Glomerular endothelial cell (primary cell): ENCODE measurements around the gene DAD1. TPM values are rescaled to one million over a fixed set of nuclear protein-coding genes. Genes with fewer than 3 reads are reported as not detected.
"Not testable (repeated sequence)": the region's sequence is repeated elsewhere in the genome, so short reads cannot be mapped to it uniquely, and the experiment has no call there.

Source experiments
- DNase-seq: peaks from one replicate; pipeline ENCODE4 v3.0.0-alpha.2; 2011; ENCODE audit warnings: low read depth, low spot score; ENCODE audit errors: extremely low read depth
- total RNA-seq: library from RNA; depleted of rRNA; stranded (reverse); fragments of >200 nt; gene quantifications from 2 replicates; pipeline ENCODE4 v1.2.3, GENCODE V29; 2015

DAD1 gene
- total RNA-seq, 1 donor from 2014 or later = 455 TPM

DNA sequence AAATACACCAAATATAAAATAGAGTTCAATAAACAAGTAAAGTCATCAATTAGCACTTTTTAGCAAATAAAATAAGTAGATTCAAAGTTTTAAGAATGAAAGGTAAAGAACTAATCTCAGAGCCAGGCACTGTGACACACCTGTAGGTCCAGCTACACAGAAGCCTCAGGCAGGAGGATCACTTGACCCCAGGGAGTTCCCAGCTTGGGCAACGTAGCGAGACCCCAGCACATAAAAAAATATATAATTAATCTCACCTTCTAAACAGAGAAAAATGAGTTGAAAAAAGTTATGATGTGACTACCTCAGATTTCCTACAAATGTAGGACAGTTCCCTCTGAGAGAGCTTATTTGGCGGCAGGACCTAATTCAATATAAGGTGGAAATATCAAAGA is 19.3 kb downstream of the DAD1 start:
- no peak for DNase-seq

DNA sequence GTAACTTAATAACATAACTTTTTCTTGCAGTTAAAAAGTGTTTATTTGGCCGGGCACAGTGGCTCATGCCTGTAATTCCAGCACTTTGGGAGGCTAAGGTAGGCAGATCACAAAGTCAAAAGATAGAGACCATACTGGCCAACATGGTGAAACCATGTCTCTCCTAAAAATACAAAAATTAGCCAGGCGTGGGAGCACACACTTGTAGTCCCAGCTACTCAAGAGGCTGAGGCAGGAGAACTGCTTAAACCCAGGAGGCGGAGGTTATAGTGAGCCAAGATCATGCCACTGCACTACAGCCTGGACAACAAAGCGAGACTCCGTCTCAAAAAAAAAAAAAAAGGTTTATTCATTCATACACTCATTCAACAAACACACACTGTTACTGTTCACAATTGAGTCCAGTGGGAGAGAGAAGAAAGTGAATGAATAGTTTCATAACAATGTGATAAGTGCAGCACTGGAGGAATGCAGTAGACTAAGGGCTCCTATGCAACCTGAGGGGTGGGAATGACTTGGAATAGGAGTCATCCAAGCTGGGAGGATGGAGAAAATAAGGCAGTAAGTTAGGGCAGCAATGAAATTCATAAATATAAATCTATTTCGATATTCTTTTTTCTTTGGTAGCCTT is 19.8 kb downstream of the DAD1 start:
- DNase-seq = no peak

DNA sequence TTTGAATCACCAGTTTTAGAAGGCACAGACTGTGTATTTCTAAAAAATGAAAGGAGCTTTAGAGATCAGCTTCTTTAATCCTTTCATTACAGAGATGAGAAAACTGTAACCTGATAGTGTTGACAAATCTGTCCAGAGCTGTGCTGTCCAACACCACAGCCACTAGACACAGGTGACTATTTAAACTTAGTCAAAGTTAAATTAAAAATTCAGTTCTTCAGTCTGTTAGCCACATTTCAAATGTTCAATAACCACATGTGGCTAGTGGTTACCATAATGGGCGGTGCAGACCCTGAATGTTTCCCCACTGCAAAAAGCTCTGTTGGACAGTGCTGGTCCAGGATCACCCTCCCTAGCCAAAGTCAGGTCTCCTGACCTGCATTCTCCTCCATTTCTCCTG is 21.6 kb downstream of the DAD1 start:
- DNase-seq = no peak

DNA sequence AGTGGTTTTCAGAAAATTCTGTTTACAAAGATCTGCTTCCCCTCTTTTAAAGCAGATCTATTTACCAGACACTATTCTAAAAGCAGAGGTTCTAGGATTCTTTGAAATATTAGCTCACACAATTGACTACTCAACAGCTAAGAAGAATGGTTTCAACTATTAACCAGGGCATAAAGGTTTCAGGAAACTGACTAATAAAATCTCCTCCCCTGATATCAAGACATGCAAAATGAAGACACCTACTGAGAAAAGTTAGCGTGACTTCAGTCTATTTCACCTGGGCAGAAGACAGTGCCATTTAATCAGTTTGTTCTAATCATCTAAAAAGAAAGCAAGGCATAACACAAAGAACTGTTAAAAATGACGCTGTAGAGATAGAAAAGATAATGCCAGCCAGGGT is 22.2 kb downstream of the DAD1 start:
- no peak for DNase-seq

DNA sequence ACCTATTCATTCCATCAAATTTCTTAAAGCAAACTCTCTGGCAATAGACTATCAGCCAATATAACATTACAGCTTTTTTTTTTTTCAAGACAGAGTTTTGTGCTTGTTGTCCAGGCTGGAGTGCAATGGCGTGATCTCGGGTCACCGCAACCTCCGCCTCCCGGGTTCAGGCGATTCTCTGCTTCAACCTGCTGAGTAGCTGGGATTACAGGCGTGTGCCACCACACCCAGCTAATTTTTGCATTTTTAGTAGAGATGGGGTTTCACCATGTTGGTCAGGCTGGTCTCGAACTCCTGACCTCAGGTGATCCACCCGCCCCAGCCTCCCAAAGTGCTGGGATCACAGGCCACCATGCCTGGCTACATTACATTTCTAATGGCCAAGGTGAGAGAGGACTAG is 22.8 kb downstream of the DAD1 start:
- not testable (repeated sequence) for DNase-seq

DNA sequence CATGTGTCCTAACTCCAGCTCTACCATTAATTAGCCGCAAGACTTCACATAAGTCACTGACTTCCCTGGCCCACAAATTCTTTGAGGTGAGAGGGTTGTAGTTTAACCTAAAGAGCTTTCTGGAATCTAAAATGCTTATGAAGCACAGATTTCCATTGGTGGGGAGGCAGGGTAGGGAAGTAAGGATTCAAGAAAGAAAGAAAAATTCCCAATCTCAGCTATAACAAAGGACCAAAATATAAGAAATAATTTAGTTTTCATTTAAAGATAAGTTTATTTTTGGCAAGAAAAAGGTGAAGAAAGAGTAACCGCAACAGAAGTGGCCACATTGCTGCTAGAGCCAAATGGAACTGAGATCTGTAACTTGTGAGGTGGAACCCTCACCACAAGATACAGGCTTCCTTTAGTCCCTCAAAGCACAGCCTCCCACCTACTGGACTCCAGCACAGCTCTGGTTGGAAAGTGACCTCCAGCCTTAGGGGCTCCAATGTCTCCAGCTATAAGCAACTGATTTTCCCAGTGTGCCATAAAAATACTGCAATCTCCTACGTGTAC is 23.6 kb downstream of the DAD1 start:
- no peak for DNase-seq

DNA sequence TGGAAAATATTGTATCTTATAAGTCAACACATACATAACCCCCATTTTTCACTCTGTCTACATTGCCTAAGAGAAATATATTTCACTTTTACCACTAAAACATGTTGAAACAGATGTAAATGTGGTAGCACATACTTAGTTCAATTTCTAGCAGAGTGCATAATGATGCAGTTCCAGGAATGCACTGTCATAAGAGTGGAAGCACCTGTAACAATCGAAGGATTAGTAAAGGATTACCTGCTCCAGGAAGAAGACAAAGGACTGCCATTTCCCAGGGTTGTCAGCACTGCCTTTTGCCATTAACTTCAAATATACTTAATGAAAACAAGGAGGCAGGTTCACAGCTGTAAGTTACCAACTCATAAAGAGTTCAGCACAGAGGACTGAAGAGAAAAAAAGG is 24.6 kb downstream of the DAD1 start:
- no peak for DNase-seq

DNA sequence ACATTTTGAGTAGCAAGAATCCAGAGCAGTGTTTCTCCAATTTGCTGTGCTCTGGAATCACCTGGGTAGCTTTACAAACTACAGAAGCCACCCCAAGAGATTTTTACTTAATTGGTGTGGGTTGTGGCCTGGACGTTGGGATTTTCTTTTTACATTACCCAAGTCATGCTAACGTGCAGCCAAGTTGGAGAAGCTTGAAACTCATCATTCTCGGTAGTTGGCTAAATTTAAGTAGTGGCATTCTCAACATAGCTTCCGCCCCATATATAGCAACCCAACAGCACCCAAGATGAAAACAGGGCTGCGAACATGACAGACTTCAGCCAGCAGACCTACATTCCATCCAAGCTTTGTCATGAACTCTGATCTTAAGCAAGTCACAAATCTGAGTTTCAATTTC is 25.0 kb downstream of the DAD1 start:
- DNase-seq = no peak

DNA sequence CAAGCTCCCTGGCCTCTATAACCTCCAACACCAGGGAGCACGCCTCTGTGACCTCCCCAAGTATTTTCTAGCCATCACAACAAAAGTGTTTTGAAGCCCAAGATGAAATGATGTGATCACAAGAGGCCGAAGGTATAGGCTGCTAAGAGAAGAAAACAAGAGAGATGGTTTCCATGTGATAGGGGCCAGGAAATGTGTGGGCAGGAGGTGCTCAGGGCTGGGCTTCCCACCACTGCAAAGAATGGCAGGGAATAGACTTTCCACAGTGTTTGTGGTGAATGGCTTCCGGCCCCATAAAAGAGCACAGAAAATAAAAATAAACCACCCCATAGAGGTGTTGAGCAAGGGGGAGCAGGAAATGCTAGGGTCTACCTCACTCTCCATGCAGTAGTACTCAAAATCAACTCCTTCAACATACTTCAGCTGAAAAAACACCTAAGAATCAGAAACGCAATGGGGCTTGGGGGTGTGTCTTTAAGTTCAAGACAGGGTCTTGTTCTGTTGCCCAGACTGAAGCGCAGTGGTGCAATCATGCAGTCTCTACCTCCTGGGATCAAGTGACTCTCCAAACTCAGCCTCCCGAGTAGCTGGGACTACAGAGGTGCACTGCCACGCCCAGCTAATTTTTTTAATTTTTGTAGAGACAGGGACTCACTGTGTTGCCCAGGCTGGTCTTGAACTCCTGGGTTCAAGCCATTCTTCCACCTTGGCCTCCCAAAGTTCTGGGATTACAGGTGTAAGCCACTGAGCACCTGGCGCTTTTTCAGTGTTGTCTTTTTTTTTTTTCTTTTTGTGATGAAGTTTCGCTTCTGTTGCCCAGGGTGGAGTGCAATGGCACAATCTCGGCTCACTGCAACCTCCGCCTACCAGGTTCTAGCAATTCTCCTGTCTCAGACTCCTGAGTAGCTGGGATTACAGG is 27.1 kb downstream of the DAD1 start:
- DNase-seq = no peak

DNA sequence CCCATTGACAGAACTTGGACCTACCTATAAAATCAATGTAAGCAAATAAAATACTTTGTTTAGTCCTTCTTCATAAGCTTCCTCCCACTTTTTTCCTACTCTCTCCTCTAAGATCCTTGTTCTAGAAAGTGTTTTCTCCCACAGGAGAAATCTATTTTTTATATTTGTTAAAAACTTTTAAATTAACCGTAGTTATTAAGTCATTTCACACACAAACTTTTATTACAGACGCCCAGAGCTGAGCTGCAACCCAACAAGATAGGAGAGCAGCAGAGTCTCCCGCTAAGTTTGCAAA is 27.7 kb downstream of the DAD1 start:
- DNase-seq = no peak

DNA sequence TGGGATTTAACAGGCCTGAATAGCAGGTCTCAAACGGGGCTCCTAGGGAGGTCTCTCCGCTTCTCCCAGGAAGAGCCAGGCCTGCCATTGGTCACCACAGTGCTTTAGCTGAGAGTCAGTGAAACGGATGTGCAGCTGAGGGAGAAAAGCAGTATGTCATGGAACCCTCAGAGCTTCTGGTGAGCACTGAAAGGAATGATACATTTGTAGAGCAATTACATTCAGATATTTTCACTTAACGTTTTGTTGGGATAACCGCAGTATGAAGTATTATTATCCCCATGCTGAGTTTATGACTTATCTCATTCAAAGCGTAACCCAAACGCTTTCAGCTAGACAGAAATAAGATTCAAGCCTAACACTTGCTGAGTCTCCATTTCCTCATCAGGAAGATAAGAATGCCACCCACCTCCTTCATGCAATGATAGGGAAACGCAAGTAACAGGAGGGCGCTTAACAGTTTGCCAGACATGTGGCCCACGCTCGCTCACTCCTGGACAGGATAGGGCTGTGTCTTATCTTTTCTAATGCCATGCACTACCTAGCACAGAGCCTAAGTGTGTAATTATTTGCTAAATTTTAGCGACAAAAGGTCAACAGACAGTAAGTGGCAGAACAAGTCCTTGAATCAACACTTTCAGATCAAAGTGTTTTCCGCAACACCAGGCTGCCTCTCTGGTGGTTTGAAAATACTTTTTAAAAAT is 28.2 kb downstream of the DAD1 start:
- no peak for DNase-seq

DNA sequence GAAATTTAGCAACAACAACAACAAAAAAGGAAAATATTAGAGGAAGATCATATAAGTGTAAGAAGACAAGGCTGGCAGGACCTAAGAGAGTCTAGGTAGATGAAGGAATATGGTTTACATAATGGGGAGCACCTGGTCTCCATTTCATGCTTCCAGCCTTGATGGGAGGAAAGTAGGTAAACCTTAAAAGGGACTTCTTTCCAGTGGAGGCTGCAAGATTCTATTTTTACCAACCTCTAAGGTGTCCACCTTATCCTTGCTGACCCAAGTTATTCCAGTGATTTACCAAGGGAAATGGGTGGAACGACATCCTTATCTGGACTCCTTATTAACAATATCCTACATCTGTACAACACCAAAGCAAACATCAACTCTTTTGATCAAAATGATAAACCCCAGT is 30.0 kb downstream of the DAD1 start:
- no peak for DNase-seq

DNA sequence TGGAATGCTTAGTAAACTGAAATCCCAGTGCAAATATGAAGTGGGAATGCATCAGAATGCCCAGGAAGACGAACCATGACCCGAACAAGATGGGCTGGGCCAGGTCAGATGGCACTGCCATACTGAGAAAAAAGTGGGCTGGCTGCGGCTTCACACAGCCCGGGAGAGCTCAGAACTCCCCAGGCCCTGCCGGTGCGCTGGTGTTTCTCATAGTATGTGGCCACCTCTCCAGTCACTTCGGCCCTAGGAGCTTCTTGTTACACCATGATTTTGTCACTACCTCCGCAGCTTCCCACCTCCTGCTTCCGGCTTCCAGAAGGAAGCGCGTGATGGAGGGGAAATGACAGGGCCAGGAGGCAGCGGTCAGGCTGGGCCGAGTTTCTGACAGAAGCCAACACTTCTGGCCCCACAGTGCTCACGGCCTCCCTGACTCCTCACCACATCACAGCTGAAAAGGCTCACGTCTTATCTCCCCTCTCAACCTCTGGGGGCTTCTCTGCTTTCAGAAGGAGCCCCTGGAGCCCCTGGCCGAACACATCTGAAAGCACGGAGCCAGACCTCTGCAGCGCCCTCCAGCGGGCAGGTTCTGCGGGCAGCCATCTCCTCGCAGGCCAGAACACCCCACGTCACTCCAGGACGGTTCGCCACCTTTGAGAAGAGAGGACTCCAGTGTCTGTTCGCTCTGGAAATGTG is 30.7 kb downstream of the DAD1 start:
- no peak for DNase-seq

DNA sequence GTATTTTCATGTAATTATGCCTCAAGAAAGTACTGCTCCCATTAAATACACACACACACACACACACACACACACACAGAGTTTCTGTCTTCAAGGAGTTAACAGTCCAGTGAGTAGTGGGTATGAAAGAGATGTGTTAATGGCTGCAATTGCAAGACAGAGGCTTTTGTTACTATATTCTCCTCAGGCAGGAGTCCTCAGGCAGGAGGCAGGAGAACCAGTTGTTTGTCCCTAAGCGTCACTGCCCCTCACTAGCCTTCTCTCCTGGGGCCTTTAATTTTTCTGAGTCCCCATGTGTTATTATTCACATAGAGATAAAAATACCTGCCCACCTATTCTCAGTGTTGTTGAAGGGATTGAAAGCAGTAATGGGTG is 31.2 kb downstream of the DAD1 start:
- no peak for DNase-seq

DNA sequence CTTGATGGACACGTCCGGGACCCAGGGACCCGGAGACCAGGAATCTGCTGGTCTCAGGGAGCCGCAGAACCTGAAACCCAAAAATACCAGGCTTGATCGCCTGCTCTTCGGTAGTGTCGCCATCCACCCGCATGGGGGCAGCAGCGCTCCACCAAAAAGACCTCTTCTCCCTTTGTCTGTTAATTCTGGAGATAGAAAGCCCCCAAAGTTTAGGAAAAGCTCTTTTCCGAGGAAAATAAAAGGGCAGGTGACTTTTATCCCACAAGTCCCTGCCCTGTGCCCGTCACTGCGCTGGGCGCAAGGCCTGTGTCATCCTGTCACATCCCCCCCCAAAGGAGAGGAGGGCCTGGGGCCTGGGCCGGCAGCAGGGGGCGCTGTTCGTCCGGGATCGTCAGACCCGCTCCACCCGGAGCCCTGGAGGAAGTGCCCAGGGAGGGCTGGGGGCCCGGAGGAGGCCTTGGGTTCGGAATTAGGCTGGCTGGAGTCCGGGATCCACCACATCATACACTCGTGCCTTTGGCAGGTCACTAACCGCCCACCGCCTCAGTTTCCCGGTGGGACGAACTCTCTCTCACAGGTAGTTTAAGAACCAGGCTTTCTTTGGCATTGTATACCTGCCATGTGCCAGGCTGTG is 31.9 kb downstream of the DAD1 start:
- no peak for DNase-seq

DNA sequence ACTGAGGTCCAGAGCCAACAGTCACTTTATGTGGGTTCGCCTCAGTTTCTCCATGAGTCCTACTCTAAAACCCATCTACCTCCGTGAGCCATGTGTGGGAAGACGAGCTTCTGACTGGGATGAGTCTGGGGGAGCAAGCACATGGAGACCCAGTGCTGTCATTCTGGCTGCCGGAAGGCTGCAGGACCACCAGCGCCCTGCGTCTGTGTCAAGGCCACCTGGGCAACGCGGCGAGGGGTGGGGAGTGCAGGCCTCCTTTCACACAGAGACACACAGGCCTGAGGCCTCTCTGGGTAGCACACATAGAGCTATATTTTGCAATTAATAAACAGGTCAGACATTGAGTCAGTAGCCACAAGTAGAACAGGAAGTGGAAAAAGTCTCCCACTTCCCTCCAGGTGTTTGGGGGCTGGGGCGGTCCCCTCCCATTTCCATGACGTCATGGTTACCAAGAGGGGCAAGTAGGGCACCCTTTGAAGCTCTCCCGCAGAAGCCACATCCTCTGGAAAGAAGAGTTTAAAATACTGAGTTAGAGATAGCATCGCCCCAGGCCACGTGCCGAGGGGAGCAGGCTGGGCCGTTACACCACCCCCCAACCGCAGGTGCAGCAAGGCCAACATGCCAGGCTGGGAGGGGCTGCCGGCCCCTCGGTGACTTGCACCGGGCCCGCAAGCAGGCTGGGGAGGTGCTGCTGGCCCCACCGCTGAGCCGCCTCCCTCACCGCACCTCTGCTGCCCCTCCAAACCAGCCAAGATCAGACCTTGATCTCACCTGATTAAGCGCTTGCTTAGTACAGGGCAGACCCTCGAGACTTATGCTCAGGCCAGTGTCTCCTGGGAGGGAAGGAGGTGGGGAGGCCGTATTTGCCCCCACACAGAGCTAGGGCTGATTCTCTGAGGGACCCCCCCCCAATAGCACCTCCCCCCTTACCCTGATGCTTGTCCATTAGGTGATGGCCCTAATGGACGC is 32.7 kb downstream of the DAD1 start:
- no peak for DNase-seq

DNA sequence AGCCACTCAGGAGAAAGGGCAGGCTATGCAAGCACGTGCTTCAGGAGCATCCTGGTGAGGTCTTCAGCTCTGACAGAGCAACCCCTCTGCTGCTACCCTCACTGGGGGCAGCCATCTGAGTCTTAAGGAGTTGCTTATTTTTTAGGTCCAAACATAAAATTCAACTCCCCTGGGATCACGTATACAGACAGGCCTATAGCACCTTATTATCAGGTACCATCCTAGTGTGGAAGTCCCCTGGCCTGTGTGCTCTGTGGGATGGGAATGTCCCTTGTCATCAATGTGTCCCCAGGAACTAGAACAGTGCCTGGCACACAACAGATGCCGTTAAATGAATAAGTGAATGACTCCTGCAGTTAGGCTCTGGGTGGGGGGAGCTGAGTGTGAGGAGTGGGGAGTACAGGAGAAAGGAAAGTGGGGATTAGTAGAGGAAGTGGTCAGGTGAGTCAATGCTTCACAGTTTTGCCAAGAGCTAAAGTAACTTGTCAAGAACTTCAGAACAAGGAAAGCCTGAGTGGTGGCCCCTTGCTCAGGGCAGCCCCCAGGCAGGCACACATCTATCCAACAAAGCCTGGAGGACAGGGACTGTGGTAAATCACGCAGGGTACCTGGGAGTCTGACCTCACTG is 33.5 kb downstream of the DAD1 start:
- DNase-seq = no peak

DNA sequence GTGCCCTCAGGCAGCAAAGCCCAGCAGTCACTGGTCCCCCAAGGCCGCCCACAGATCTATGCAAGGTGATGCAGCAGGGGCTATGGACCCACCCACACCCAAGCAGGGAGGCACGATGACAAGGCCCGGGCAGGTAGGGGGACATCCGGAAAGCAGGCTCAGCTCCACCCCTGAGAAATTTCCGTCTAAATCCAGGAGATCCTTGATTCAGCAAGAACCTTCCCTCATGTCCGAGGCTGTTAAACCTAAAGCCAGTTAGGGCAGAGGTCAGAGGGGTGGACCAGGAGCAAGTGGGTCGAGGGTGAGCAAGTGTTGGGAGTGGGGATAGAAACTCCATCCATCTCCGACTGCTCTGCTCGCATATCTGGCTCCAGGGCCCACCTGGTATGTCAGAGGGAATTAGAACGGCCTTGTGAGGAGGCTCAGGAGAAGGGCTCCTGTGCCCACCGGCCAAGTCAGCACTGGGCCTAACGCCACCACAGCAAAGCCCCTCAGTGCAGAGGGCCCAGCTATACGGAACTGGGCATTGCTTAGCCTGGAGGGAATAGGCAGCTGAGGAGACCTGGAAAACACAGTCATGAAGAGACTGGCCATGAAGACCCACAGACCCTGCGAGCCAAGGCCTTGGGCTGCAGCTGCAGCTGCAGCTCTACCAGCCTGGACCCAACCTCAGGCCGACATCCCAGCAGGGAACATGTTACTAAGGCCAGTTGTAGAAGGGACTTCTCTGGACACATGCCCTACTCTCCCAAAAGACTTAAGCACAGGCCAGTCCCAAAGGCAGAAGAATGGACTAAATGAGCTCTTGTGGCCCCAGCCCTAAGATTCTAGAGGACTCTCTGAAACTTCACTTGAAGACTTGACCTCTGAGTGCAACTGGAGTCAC is 34.3 kb downstream of the DAD1 start:
- DNase-seq = no peak
